Lower leg skin (tissue), 3 donors: ENCODE data around the gene PPP4R2.

Experiments used
- CTCF ChIP-seq, 3 donors: fragments of 450-650 bp; IDR thresholded peaks; one replicate each; pipeline ENCODE4 v1.5.1; 2016; ENCODE audit warnings: antibody characterized with exemption in 3 of 3, mild to moderate bottlenecking in 3 of 3, moderate library complexity in 2 of 3
- POLR2A ChIP-seq, 2 donors: fragments of 450-650 bp; IDR thresholded peaks; one replicate each; pipeline ENCODE4 v1.6.1; 2016 to 2017; ENCODE audit warnings: antibody characterized with exemption in 2 of 2, mild to moderate bottlenecking in 1 of 2, moderate library complexity in 1 of 2

DNA sequence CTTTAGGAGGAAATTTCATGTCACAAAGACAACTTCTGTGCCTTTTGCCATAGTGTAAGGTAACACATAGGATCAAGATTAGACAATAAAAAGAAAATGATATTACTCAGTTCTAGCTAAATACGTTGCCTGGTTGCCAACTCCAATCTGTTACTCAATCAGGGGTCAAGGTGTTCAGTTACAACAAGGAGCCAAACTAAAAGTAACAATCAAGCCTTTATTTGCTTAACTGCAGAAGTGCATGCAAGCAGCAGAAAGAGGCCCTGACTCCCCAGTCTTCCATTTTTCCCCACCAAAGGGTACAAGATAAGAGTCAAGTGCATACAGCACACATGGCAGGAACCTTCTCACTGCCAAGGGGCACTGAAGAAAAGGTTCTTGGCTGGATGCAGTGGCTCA, 28.3 kb upstream of the PPP4R2 start:
- TF ChIP-seq CTCF (IDR thresholded peaks at IDR 0.05) (no peak), POLR2A (IDR thresholded peaks at IDR 0.05) (no peak)
